WTC11 (cell line): Measurements from ENCODE around the gene ERC1. TPM values are rescaled to one million over a fixed set of nuclear protein-coding genes. Genes with fewer than 3 reads are reported as not detected.

ENCODE experiments used
- ATAC-seq: fragments of 200-7000 bp; cut with Tn5 transposase; 2 replicates; pipeline ENCODE4 v1.10.0; 2021; ENCODE audit warnings: mild to moderate bottlenecking, moderate library complexity
- CTCF ChIA-PET: fragments of 300-600 bp; sonication (Branson Sonifier 250); formaldehyde crosslinking; loops from one replicate; lab custom pipeline; 2021; ENCODE audit warnings: antibody characterized with exemption; lab: Charles Lee
- POLR2A ChIA-PET: fragments of 350-600 bp; sonication (Branson Sonifier 250); formaldehyde crosslinking; loops from one replicate; lab custom pipeline; 2021; ENCODE audit warnings: antibody characterized with exemption; lab: Charles Lee
- DNase-seq: peaks from one replicate; pipeline ENCODE4 v3.0.0; 2021; ENCODE audit warnings: low spot score
- H3K27ac Mint-ChIP-seq: 2 replicates; pipeline ENCODE4 v1.8.0; 2021; ENCODE audit warnings: mixed read lengths
- H3K27me3 Mint-ChIP-seq: 2 replicates; pipeline ENCODE4 v1.8.0; 2021; ENCODE audit warnings: low read depth, mild to moderate bottlenecking, moderate library complexity, mixed read lengths
- H3K36me3 Mint-ChIP-seq: 2 replicates; pipeline ENCODE4 v1.8.0; 2021; ENCODE audit warnings: mixed read lengths
- H3K4me1 Mint-ChIP-seq: 2 replicates; pipeline ENCODE4 v1.8.0; 2022; ENCODE audit warnings: mixed read lengths
- H3K4me3 Mint-ChIP-seq: 2 replicates; pipeline ENCODE4 v1.8.0; 2021; ENCODE audit warnings: mild to moderate bottlenecking, moderate library complexity, mixed read lengths
- H3K9me3 Mint-ChIP-seq: 2 replicates; pipeline ENCODE4 v1.8.0; 2021; ENCODE audit warnings: mixed read lengths
- AFF4 ChIP-seq: sonication (generic); formaldehyde crosslinking; IDR thresholded peaks from 2 replicates; pipeline ENCODE4 v1.8.1; 2023; ENCODE audit warnings: mild to moderate bottlenecking, missing genetic modification reagents, borderline replicate concordance
- E2F1 ChIP-seq: sonication (generic); formaldehyde crosslinking; IDR thresholded peaks from 2 replicates; pipeline ENCODE4 v1.8.0; 2022; ENCODE audit warnings: mild to moderate bottlenecking, missing genetic modification reagents
- E2F4 ChIP-seq: sonication (generic); formaldehyde crosslinking; IDR thresholded peaks from 2 replicates; pipeline ENCODE4 v1.8.1; 2022; ENCODE audit warnings: low read depth, mild to moderate bottlenecking, moderate library complexity, missing genetic modification reagents, borderline replicate concordance
- EMX1 ChIP-seq: fragments of 250-450 bp; sonication (Bioruptor Pico); IDR thresholded peaks from 2 replicates; pipeline ENCODE4 v1.8.0; 2021; ENCODE audit warnings: mild to moderate bottlenecking
- ERG ChIP-seq: fragments of 250-450 bp; sonication (Bioruptor Pico); IDR thresholded peaks from 2 replicates; pipeline ENCODE4 v1.8.0; 2021; ENCODE audit warnings: mild to moderate bottlenecking
- FOXJ3 ChIP-seq: sonication (generic); formaldehyde crosslinking; IDR thresholded peaks from 2 replicates; pipeline ENCODE4 v1.9.0; 2021; ENCODE audit warnings: missing genetic modification reagents, mild to moderate bottlenecking, borderline replicate concordance
- FOXP1 ChIP-seq: sonication (generic); formaldehyde crosslinking; IDR thresholded peaks from 2 replicates; pipeline ENCODE4 v1.8.0; 2022; ENCODE audit warnings: missing genetic modification reagents, mild to moderate bottlenecking, moderate library complexity, borderline replicate concordance
- GTF2I ChIP-seq: fragments of 250-450 bp; sonication (Bioruptor Pico); conservative IDR thresholded peaks from 2 replicates; pipeline ENCODE4 v1.4.0; 2021; ENCODE audit warnings: mild to moderate bottlenecking
- HMGA2 ChIP-seq: fragments of 250-450 bp; sonication (Bioruptor Pico); IDR thresholded peaks from 2 replicates; pipeline ENCODE4 v1.4.0; 2021; ENCODE audit warnings: mild to moderate bottlenecking, moderate library complexity
- MXD4 ChIP-seq: fragments of 250-450 bp; sonication (Bioruptor Pico); IDR thresholded peaks from 2 replicates; pipeline ENCODE4 v1.8.0; 2021; ENCODE audit warnings: mild to moderate bottlenecking, moderate library complexity, borderline replicate concordance
- MYBL2 ChIP-seq: sonication (generic); formaldehyde crosslinking; IDR thresholded peaks from 2 replicates; pipeline ENCODE4 v1.8.1; 2023; ENCODE audit warnings: mild to moderate bottlenecking, moderate library complexity, missing genetic modification reagents
- NR1H2 ChIP-seq: sonication (generic); formaldehyde crosslinking; IDR thresholded peaks from 2 replicates; pipeline ENCODE4 v1.9.0; 2021; ENCODE audit warnings: mild to moderate bottlenecking, moderate library complexity, missing genetic modification reagents
- SMAD3 ChIP-seq: sonication (generic); formaldehyde crosslinking; IDR thresholded peaks from 2 replicates; pipeline ENCODE4 v1.8.0; 2022; ENCODE audit warnings: missing genetic modification reagents, mild to moderate bottlenecking, borderline replicate concordance
- SMAD4 ChIP-seq: sonication (generic); formaldehyde crosslinking; IDR thresholded peaks from 2 replicates; pipeline ENCODE4 v1.8.0; 2022; ENCODE audit warnings: mild to moderate bottlenecking, missing genetic modification reagents
- SOX15 ChIP-seq: fragments of 250-450 bp; sonication (Bioruptor Pico); IDR thresholded peaks from 2 replicates; pipeline ENCODE4 v1.9.0; 2021; ENCODE audit warnings: mild to moderate bottlenecking
- SP1 ChIP-seq: sonication (generic); formaldehyde crosslinking; conservative IDR thresholded peaks from 2 replicates; pipeline ENCODE4 v1.8.1; 2022; ENCODE audit warnings: missing genetic modification reagents
- ZBTB43 ChIP-seq: sonication (generic); formaldehyde crosslinking; IDR thresholded peaks from 2 replicates; pipeline ENCODE4 v1.8.1; 2023; ENCODE audit warnings: mild to moderate bottlenecking, missing genetic modification reagents
- ZMAT4 ChIP-seq: fragments of 250-450 bp; sonication (Bioruptor Pico); IDR thresholded peaks from 2 replicates; pipeline ENCODE4 v1.9.0; 2021; ENCODE audit warnings: mild to moderate bottlenecking
- ZNF138 ChIP-seq: sonication (generic); formaldehyde crosslinking; conservative IDR thresholded peaks from 2 replicates; pipeline ENCODE4 v1.8.1; 2022; ENCODE audit warnings: mild to moderate bottlenecking, moderate library complexity, missing genetic modification reagents
- ZNF512 ChIP-seq: sonication (generic); formaldehyde crosslinking; IDR thresholded peaks from 2 replicates; pipeline ENCODE4 v1.8.1; 2022; ENCODE audit warnings: missing genetic modification reagents, borderline replicate concordance
- total RNA-seq: library from RNA; stranded (reverse); gene quantifications from 3 replicates; pipeline ENCODE4 v1.2.3, GENCODE V29; 2021
- TF ChIP-seq, protein P1 (sequence below): sonication (generic); formaldehyde crosslinking; IDR thresholded peaks from 2 replicates; pipeline ENCODE4 v1.8.1; 2023; ENCODE audit warnings: mild to moderate bottlenecking, moderate library complexity, missing genetic modification reagents

ERC1 gene
- total RNA-seq, 1 experiment from 2014 or later = 47.5 TPM

- ATAC-seq = no peak
- POLR2A ChIA-PET = no interaction called here
- no peak overlapping the region for H3K4me3 Mint-ChIP-seq
These were observed 111.9 kb downstream of the ERC1 start for GRCh38 chr12:1102791-1103450.

DNA sequence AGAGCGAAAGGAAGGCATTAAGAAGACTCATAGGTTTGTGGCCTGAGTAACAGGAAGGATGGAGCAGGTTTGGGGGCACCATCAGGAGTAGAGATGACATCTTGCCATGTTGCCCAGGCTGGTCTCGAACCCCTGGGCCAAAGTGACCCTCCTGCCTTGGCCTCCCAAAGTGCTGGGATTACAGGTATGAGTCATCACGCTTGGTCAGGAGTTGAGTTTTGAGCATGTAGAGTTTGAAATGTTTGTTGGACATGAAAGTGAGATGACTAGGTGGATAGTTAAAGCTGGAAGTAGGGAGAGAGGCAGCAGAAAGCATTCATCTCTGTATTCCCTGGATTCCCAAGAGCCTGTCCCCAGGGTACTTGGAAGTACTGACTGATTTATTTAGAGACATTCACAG is 112.6 kb downstream of the ERC1 start:
- H3K9me3 Mint-ChIP-seq = no peaks in the 10 kb centered on the region
- H3K27ac Mint-ChIP-seq = no peak overlapping the region
- POLR2A ChIA-PET = interaction anchor here (0.9 kb wide), 1 partner anchor 112 kb away, joined by 3 read pairs; no protein-coding TSS in a partner anchor
- peaks cover 31% of the 10 kb centered on the region for H3K4me1 Mint-ChIP-seq
- DNase-seq (no peak), ATAC-seq (no peak)
- no peaks in the 10 kb centered on the region for H3K27me3 Mint-ChIP-seq
- H3K4me3 Mint-ChIP-seq = no peak overlapping the region
- H3K36me3 Mint-ChIP-seq = no peaks in the 10 kb centered on the region
- CTCF ChIA-PET = interaction anchor here (1.4 to 3.3 kb wide), 2 partner anchors 11 to 15 kb away, joined by 5 to 18 read pairs; no protein-coding TSS in a partner anchor
- TF ChIP-seq FOXP1 (CRISPR knock-in tag) (no peak), E2F1 (CRISPR knock-in tag) (no peak), GTF2I (no peak), AFF4 (CRISPR knock-in tag) (no peak), MYBL2 (CRISPR knock-in tag) (no peak), E2F4 (CRISPR knock-in tag) (no peak), ZMAT4 (no peak), ERG (no peak), SOX15 (CRISPR knock-in tag) (no peak), ZBTB43 (CRISPR knock-in tag) (no peak), NR1H2 (CRISPR knock-in tag) (no peak), FOXJ3 (no peak), MXD4 (CRISPR knock-in tag) (no peak), SMAD4 (no peak), EMX1 (no peak), ZNF138 (CRISPR knock-in tag) (no peak)
- TF ChIP-seq, protein P1, sequence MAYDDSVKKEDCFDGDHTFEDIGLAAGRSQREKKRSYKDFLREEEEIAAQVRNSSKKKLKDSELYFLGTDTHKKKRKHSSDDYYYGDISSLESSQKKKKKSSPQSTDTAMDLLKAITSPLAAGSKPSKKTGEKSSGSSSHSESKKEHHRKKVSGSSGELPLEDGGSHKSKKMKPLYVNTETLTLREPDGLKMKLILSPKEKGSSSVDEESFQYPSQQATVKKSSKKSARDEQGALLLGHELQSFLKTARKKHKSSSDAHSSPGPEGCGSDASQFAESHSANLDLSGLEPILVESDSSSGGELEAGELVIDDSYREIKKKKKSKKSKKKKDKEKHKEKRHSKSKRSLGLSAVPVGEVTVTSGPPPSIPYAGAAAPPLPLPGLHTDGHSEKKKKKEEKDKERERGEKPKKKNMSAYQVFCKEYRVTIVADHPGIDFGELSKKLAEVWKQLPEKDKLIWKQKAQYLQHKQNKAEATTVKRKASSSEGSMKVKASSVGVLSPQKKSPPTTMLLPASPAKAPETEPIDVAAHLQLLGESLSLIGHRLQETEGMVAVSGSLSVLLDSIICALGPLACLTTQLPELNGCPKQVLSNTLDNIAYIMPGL (CRISPR knock-in tag) = no peak

More at GRCh38 chr12:1102791-1103450, 111.9 kb downstream of the ERC1 start:
- no peak for DNase-seq
- no peak for TF ChIP-seq ZNF512
- no peak for TF ChIP-seq HMGA2 (CRISPR knock-in tag)
- no peak for TF ChIP-seq SMAD3 (CRISPR knock-in tag)
- no peak for TF ChIP-seq SP1 (CRISPR knock-in tag)
- H3K4me1 Mint-ChIP-seq = peaks cover 31% of the 10 kb centered on the region
- no peaks in the 10 kb centered on the region for H3K9me3 Mint-ChIP-seq
- CTCF ChIA-PET = interaction anchor here (1.3 to 3.3 kb wide), 4 partner anchors 10 to 15 kb away, joined by 5 to 18 read pairs (median 10); no protein-coding TSS in a partner anchor
- no peaks in the 10 kb centered on the region for H3K27me3 Mint-ChIP-seq
- H3K36me3 Mint-ChIP-seq = no peaks in the 10 kb centered on the region
- H3K27ac Mint-ChIP-seq = no peak overlapping the region; the same call in 1 of the 2 replicates
